ENCODE results near the gene EPC1.
"Not testable (repeated sequence)": the region's sequence is repeated elsewhere in the genome, so short reads cannot be mapped to it uniquely, and the experiment has no call there.

Gene EPC1

GRCh38 chr10:32346551-32347362 is at the start of gene EPC1:
Gene EPC1, minus strand, starts transcription at chr10:32347158. Its CDS starts 243 bp downstream, at chr10:32346915.
- no peak for DNase-seq

- no peak for DNase-seq
Measured at GRCh38 chr10:32393911-32394310, 47.0 kb upstream of the EPC1 start.

GRCh38 chr10:32392284-32392683 is 45.3 kb upstream of the EPC1 start:
- DNase-seq, result not testable (repeated sequence)

- no peak for DNase-seq
Measured at GRCh38 chr10:32390193-32390592, 43.2 kb upstream of the EPC1 start.

- DNase-seq, result no peak
Measured at GRCh38 chr10:32388258-32389027, 41.5 kb upstream of the EPC1 start.

- DNase-seq, result no peak
Measured at GRCh38 chr10:32386623-32387260, 39.8 kb upstream of the EPC1 start.

- DNase-seq, result no peak
Measured at GRCh38 chr10:32384171-32384570, 37.2 kb upstream of the EPC1 start.

- DNase-seq, result no peak
Measured at GRCh38 chr10:32381165-32381564, 34.2 kb upstream of the EPC1 start.

GRCh38 chr10:32379950-32380551 is 33.1 kb upstream of the EPC1 start:
- no peak for DNase-seq

GRCh38 chr10:32379318-32379949 is 32.5 kb upstream of the EPC1 start:
- no peak for DNase-seq

- DNase-seq, result no peak
Measured at GRCh38 chr10:32378363-32379317, 31.7 kb upstream of the EPC1 start.

GRCh38 chr10:32377458-32378259 is 30.7 kb upstream of the EPC1 start:
- no peak for DNase-seq

- DNase-seq, result no peak
Measured at GRCh38 chr10:32376771-32377170, 29.8 kb upstream of the EPC1 start.

- no peak for DNase-seq
Measured at GRCh38 chr10:32376097-32376496, 29.1 kb upstream of the EPC1 start.

GRCh38 chr10:32375631-32376030 is 28.7 kb upstream of the EPC1 start:
- DNase-seq, result no peak

- no peak for DNase-seq
Measured at GRCh38 chr10:32374605-32375004, 27.6 kb upstream of the EPC1 start.

- no peak for DNase-seq
Measured at GRCh38 chr10:32373496-32373895, 26.5 kb upstream of the EPC1 start.

- no peak for DNase-seq
Measured at GRCh38 chr10:32373031-32373430, 26.1 kb upstream of the EPC1 start.

- DNase-seq, result no peak
Measured at GRCh38 chr10:32372000-32372875, 25.3 kb upstream of the EPC1 start.

- DNase-seq, result no peak
Measured at GRCh38 chr10:32371101-32371500, 24.1 kb upstream of the EPC1 start.

Measured in cortex of kidney (tissue), 1 donor.